SK-N-SH (cell line): ENCODE data around the gene CXXC4. TPM values are rescaled to one million over a fixed set of nuclear protein-coding genes. Genes with fewer than 3 reads are reported as not detected.

Experiments
- CTCF ChIA-PET: fragments of 300-600, 350-600 bp; formaldehyde crosslinking; extraction: SDS; loops from one replicate; lab custom pipeline; 2021; lab: Yijun Ruan, JAX
- POLR2A ChIA-PET: fragments of 350-600 bp; sonication (Branson Sonifier 250); formaldehyde crosslinking; extraction: SDS; loops from one replicate; lab custom pipeline; 2020; ENCODE audit warnings: antibody characterized with exemption, inconsistent platforms; lab: Yijun Ruan, JAX
- DNase-seq: peaks from one replicate; pipeline ENCODE4 v3.0.0; 2012
- H2AFZ ChIP-seq: fragments of 200-600 bp; sonication (generic); 2 replicates; pipeline ENCODE4 v1.8.1; 2016; ENCODE audit warnings: antibody characterized with exemption, mild to moderate bottlenecking, low read depth
- H3F3A ChIP-seq: fragments of 200-600 bp; sonication (generic); replicated peaks from 2 replicates; pipeline ENCODE3; 2016; ENCODE audit warnings: antibody characterized with exemption, mild to moderate bottlenecking; ENCODE audit not compliant: insufficient read depth
- H3K27ac ChIP-seq, 2 experiments: fragments of 200-500 bp in 1 of 2; fragments of 200-600 bp in 1 of 2; sonication (Bioruptor generic) in 1 of 2; sonication (generic), shearing (Covaris generic) in 1 of 2; 2 replicates each; pipeline versions ENCODE4 v1.5.1 to v1.6.1; 2014 to 2016; ENCODE audit warnings: low read depth in 2 of 2, inconsistent platforms in 1 of 2, low read length in 1 of 2, mild to moderate bottlenecking in 1 of 2, mixed read lengths in 1 of 2
- H3K27me3 ChIP-seq: fragments of 200-600 bp; sonication (generic), shearing (Covaris generic); 2 replicates; pipeline ENCODE4 v1.6.1; 2016; ENCODE audit warnings: mixed run types; ENCODE audit not compliant: insufficient read depth
- H3K36me3 ChIP-seq, 2 experiments: fragments of 200-500 bp in 1 of 2; fragments of 200-600 bp in 1 of 2; sonication (Bioruptor generic) in 1 of 2; sonication (generic) in 1 of 2; replicated peaks in 1 of 2; 2 replicates each; pipeline versions ENCODE3 to v1.5.1; 2014 to 2016; ENCODE audit warnings: low read length in 1 of 2, mild to moderate bottlenecking in 1 of 2; ENCODE audit not compliant: insufficient read depth in 2 of 2, control insufficient read depth in 1 of 2
- H3K4me1 ChIP-seq, 2 experiments: fragments of 200-500 bp in 1 of 2; fragments of 200-600 bp in 1 of 2; sonication (Bioruptor generic) in 1 of 2; sonication (generic), shearing (Covaris generic) in 1 of 2; 2 replicates each; pipeline versions ENCODE4 v1.5.1 to v1.6.1; 2014 to 2016; ENCODE audit warnings: low read depth in 1 of 2, low read length in 1 of 2, mixed run types in 1 of 2; ENCODE audit not compliant: insufficient read depth in 2 of 2, control insufficient read depth in 1 of 2
- H3K4me2 ChIP-seq: fragments of 200-600 bp; sonication (generic), shearing (Covaris generic); 2 replicates; pipeline ENCODE4 v1.6.1; 2017; ENCODE audit warnings: mixed run types
- H3K4me3 ChIP-seq, 2 experiments: fragments of 200-500 bp in 1 of 2; fragments of 200-600 bp in 1 of 2; sonication (Bioruptor generic) in 1 of 2; sonication (generic), shearing (Covaris generic) in 1 of 2; 2 replicates each; pipeline versions ENCODE4 v1.5.1 to v1.8.1; 2014 to 2016; ENCODE audit warnings: low read depth in 2 of 2, inconsistent platforms in 1 of 2, low read length in 1 of 2, mild to moderate bottlenecking in 1 of 2, mixed read lengths in 1 of 2, moderate library complexity in 1 of 2
- H3K79me2 ChIP-seq: fragments of 200-600 bp; sonication (generic); 2 replicates; pipeline ENCODE4 v1.8.1; 2017; ENCODE audit warnings: mild to moderate bottlenecking; ENCODE audit not compliant: insufficient read depth
- H3K9ac ChIP-seq: fragments of 200-600 bp; sonication (generic); 2 replicates; pipeline ENCODE4 v1.6.1; 2017; ENCODE audit warnings: mixed run types
- H3K9me2 ChIP-seq: fragments of 200-600 bp; sonication (generic); 2 replicates; pipeline ENCODE4 v1.6.1; 2017; ENCODE audit warnings: mixed run types
- H3K9me3 ChIP-seq: fragments of 200-600 bp; sonication (generic); 2 replicates; pipeline ENCODE4 v1.6.1; 2017; ENCODE audit warnings: mixed run types, mild to moderate bottlenecking, moderate library complexity
- H4K20me1 ChIP-seq: fragments of 200-600 bp; sonication (generic); 2 replicates; pipeline ENCODE4 v1.6.1; 2017; ENCODE audit warnings: mild to moderate bottlenecking, mixed run types; ENCODE audit not compliant: insufficient read depth
- CHD2 ChIP-seq: fragments of 150-350 bp; IDR thresholded peaks from 2 replicates; pipeline ENCODE4 v1.6.1; 2018; ENCODE audit warnings: low read length; ENCODE audit not compliant: partially characterized antibody
- CTCF ChIP-seq: fragments of 200-600 bp; sonication (generic); IDR thresholded peaks from 2 replicates; pipeline ENCODE4 v1.6.1; 2017; ENCODE audit warnings: antibody characterized with exemption, mild to moderate bottlenecking, moderate library complexity
- ELF1 ChIP-seq: IDR thresholded peaks from 2 replicates; pipeline ENCODE4 v1.4.0; 2012
- EP300 ChIP-seq, 2 experiments: IDR thresholded peaks; 2 replicates each; pipeline versions ENCODE4 v1.4.0 to v1.6.1; 2012; ENCODE audit warnings: borderline replicate concordance in 1 of 2, low read depth in 1 of 2, low read length in 1 of 2
- FOXJ3 ChIP-seq: sonication (generic); formaldehyde crosslinking; IDR thresholded peaks from 2 replicates; pipeline ENCODE4 v1.5.1; 2020; ENCODE audit warnings: mild to moderate bottlenecking, missing genetic modification reagents
- GABPA ChIP-seq: IDR thresholded peaks from 2 replicates; pipeline ENCODE4 v1.4.0; 2012; ENCODE audit warnings: low read depth, mild to moderate bottlenecking
- GATA2 ChIP-seq: sonication (generic); formaldehyde crosslinking; IDR thresholded peaks from 2 replicates; pipeline ENCODE4 v1.5.0; 2020; ENCODE audit warnings: mild to moderate bottlenecking, missing genetic modification reagents
- JUND ChIP-seq: IDR thresholded peaks from 2 replicates; pipeline ENCODE4 v1.4.0; 2012
- MXI1 ChIP-seq: IDR thresholded peaks from 2 replicates; pipeline ENCODE4 v1.6.1; 2012; ENCODE audit warnings: mild to moderate bottlenecking, low read depth, low read length, improper control_type of control experiment
- NFIC ChIP-seq: IDR thresholded peaks from 2 replicates; pipeline ENCODE4 v1.4.0; 2012; ENCODE audit warnings: borderline replicate concordance
- POLR2AphosphoS5 ChIP-seq: IDR thresholded peaks from 2 replicates; pipeline ENCODE4 v1.6.1; 2012; ENCODE audit warnings: low read depth, low read length
- RAD21 ChIP-seq: IDR thresholded peaks from 2 replicates; pipeline ENCODE4 v1.6.1; 2012; ENCODE audit warnings: mild to moderate bottlenecking, low read length
- RCOR1 ChIP-seq: fragments of 150-350 bp; IDR thresholded peaks from 2 replicates; pipeline ENCODE4 v1.6.1; 2017; ENCODE audit warnings: antibody characterized with exemption, low read length
- REST ChIP-seq: IDR thresholded peaks from 2 replicates; pipeline ENCODE4 v1.6.1; 2012; ENCODE audit warnings: mild to moderate bottlenecking, low read depth, low read length, moderate library complexity
- RXRA ChIP-seq: IDR thresholded peaks from 2 replicates; pipeline ENCODE4 v1.4.0; 2012; ENCODE audit warnings: low read depth, mild to moderate bottlenecking, borderline replicate concordance
- TAF1 ChIP-seq: IDR thresholded peaks from 2 replicates; pipeline ENCODE4 v1.6.1; 2012; ENCODE audit warnings: low read depth, mild to moderate bottlenecking, low read length, moderate library complexity, borderline replicate concordance
- TEAD4 ChIP-seq: IDR thresholded peaks from 2 replicates; pipeline ENCODE4 v1.4.0; 2012; ENCODE audit warnings: mild to moderate bottlenecking, borderline replicate concordance; ENCODE audit not compliant: insufficient read depth
- USF1 ChIP-seq: IDR thresholded peaks from 2 replicates; pipeline ENCODE4 v1.4.0; 2012; ENCODE audit warnings: low read depth, borderline replicate concordance
- WGBS: methylation state at CpG from one replicate; pipeline ENCODE4 v1.1.6; 2017; ENCODE audit warnings: low lambda C conversion rate; 5-methylcytosine and 5-hydroxymethylcytosine counted together
- polyA plus RNA-seq, 3 experiments: library from polyadenylated mRNA; depleted of rRNA; stranded (reverse); fragments of >200 nt; gene quantifications; 2 replicates each; pipeline ENCODE4 v1.2.3, GENCODE V29; 2012
- TF ChIP-seq, protein P1 (sequence below): IDR thresholded peaks from 2 replicates; pipeline ENCODE4; 2012
- TF ChIP-seq, protein P2 (sequence below): IDR thresholded peaks from 2 replicates; pipeline ENCODE4 v1.4.0; 2012; ENCODE audit warnings: low read depth

The CXXC4 gene
- polyA plus RNA-seq, 1 of the 3 experiments (the other 2 are of a cell fraction) = 0.02 TPM

GRCh38 chr4:104436542-104436941 is 58.2 kb downstream of the CXXC4 start:
- POLR2A ChIA-PET = no interaction called here

More at GRCh38 chr4:104436542-104436941, 58.2 kb downstream of the CXXC4 start:
- H3K9me3 ChIP-seq = no peaks in the 10 kb centered on the region
- no peak overlapping the region for H3K4me2 ChIP-seq
- H3F3A ChIP-seq = no peaks in the 10 kb centered on the region
- H2AFZ ChIP-seq = no peak overlapping the region
- 41% methylated on average over 2 of the region's 2 CpGs for WGBS
- no peaks in the 10 kb centered on the region for H3K27me3 ChIP-seq
- CTCF ChIA-PET = interaction anchor here (1.3 kb wide), 1 partner anchor 15 kb away, joined by 3 read pairs; no protein-coding TSS in a partner anchor
- no peak overlapping the region for H3K9ac ChIP-seq
- no peak for TF ChIP-seq JUND
- TF ChIP-seq TAF1 = no peak
- no peak for TF ChIP-seq POLR2AphosphoS5
- no peak for TF ChIP-seq RAD21
- no peak for TF ChIP-seq CTCF
- TF ChIP-seq CHD2 = no peak
- TF ChIP-seq REST = no peak
- no peak for TF ChIP-seq RCOR1
- TF ChIP-seq RXRA = no peak
- TF ChIP-seq NFIC = no peak
- TF ChIP-seq, protein P1, sequence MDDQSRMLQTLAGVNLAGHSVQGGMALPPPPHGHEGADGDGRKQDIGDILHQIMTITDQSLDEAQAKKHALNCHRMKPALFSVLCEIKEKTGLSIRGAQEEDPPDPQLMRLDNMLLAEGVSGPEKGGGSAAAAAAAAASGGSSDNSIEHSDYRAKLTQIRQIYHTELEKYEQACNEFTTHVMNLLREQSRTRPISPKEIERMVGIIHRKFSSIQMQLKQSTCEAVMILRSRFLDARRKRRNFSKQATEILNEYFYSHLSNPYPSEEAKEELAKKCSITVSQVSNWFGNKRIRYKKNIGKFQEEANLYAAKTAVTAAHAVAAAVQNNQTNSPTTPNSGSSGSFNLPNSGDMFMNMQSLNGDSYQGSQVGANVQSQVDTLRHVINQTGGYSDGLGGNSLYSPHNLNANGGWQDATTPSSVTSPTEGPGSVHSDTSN = no peak
- no peak for TF ChIP-seq USF1
- no peak for TF ChIP-seq ELF1
- no peak for TF ChIP-seq EP300 (IDR thresholded peaks at IDR 0.05; ENCODE audit: borderline replicate concordance in 1 of 2, low read depth in 1 of 2, low read length in 1 of 2)
- TF ChIP-seq FOXJ3 (CRISPR knock-in tag) = no peak
- TF ChIP-seq, protein P2, sequence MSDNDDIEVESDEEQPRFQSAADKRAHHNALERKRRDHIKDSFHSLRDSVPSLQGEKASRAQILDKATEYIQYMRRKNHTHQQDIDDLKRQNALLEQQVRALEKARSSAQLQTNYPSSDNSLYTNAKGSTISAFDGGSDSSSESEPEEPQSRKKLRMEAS = no peak
- TF ChIP-seq MXI1 = no peak
- no peak for TF ChIP-seq GABPA
- TF ChIP-seq TEAD4 = no peak
- TF ChIP-seq GATA2 (CRISPR knock-in tag) = no peak
- no peaks in the 10 kb centered on the region for H4K20me1 ChIP-seq
- DNase-seq = no peak
- no peak overlapping the region for H3K27ac ChIP-seq
- no peaks in the 10 kb centered on the region for H3K36me3 ChIP-seq
- H3K4me3 ChIP-seq = no peak overlapping the region
- H3K79me2 ChIP-seq = no peaks in the 10 kb centered on the region
- H3K4me1 ChIP-seq = no peaks in the 10 kb centered on the region
- no peaks in the 10 kb centered on the region for H3K9me2 ChIP-seq
